GM12874 (cell line): Measurements from ENCODE around the gene FCRL1.

Experiments used
- CTCF ChIP-seq: IDR thresholded peaks from 2 replicates; pipeline ENCODE4 v1.5.1; 2011; ENCODE audit warnings: low read depth, mild to moderate bottlenecking, control low read depth, low read length, moderate library complexity; ENCODE audit not compliant: insufficient read depth

The FCRL1 gene

DNA sequence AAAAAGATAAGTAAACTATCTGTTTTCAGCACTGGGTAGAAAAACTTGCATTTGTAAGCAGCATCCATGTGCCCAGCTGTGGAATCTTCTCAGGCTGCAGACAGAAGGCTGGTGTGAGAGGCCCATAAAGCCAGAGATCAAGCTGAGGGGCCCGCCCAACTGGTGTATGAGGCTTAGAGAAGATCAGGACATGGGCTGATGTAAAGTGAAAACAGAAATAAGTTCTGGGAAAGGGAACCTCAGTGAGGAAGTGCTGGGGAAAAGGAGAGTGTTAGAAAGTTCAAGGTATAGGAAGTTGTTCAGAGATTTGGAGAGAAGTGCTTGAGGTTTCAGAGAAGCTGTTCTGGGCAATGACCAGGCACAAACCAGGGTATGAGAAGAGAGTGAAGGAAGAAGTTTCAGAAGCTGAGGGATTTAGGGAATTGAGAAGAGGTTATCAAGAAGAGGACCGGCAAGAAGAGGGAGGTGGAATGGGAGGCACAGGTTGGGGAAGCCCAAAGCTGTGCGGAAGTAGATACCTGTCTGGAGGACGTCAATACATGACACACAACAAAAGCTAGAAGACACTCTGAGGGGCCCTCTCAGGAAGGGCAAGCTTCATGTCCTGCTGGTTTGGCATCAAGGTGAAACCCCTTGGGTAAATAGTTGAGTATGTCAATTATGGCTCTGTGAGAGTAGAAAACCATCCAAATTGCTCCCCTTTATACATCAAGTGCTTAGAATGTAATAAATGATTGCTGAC is 24.3 kb upstream of the FCRL1 start:
- no peak for TF ChIP-seq CTCF

DNA sequence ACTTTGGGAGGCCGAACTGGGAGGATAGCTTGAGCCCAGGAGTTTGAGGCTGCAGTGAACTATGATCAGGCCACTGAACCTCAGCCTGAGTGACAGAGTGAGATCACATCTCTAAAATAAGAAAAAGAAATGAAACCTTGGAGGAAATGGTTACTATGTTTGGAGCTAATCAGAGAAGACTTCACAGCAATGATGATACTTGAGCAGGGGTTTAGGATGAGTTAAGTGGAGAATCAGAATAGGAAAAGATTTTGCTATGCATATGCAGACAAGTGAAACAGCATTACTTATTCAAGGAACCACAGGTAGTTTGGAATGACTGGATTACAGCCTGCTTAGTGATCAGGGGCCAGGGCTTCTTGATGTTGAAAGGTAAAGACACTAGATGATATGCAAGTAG is 23.0 kb upstream of the FCRL1 start:
- no peak for TF ChIP-seq CTCF

- TF ChIP-seq CTCF: no peak
Observed at GRCh38 chr1:157841708-157842107, 21.8 kb upstream of the FCRL1 start, which contains the start of gene CD5L. CD5L (minus strand) TSS chr1:157841808; CDS start chr1:157841701, 107 bp downstream.

DNA sequence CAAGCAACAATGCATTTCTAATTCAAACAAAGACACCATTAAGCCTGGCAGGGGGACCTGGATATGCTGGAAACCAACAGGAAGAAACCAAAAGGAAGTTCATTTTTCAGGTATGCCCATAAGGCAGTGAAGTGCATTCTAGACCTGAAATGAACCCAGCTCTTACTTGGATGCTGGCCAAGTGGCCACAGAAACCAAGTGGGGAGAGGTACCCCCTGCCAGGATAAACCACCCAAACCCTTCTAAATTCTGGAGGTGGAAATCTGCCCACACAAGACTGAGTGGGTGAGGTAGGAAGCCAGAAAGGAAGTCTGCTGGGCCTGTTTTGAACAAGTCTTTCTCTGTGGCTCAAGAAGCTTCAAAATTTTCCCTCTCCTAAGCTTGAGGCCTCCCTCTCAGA is 19.0 kb upstream of the FCRL1 start:
- TF ChIP-seq CTCF: no peak

DNA sequence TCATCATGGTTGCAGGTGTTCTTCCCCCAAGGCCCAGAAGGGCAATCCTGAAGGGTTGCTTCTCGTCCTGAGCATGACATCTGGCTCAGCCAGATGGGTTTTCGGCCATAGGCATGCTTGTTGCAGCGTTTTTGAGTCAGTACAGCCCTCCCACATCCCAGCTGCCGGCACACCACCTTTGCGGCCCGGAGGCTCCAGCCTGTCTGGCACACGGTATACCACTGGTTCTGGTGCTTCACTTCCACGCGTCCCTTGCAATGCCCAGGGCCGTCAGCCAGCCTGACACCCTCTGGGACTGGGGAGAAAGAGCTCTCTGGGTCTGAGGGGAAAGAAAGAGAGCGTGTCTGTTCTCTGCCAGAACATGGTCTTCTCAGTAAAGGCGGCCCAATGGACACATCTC is 14.5 kb upstream of the FCRL1 start:
- no peak for TF ChIP-seq CTCF

DNA sequence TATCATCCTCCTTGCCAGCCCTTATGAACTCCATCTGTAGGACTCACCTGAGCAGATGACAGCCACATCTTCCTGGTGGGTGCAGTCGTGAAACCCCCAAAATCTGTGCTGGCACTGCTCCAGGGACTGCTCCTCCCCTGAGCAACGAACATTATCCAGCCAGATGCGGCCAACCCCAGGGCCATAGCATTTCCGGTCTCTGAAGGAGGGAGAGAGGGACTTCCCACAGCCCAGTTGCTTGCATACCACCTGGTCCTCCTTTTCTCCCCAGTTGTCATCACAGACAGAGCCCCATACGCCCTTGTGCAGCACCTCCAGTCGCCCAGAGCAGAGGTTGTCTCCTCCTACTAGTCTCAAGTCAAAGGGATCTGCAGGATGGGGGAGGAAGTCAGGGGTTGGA is 13.2 kb upstream of the FCRL1 start:
- no peak for TF ChIP-seq CTCF

- no peak for TF ChIP-seq CTCF
Observed at GRCh38 chr1:157831968-157832626, 12.2 kb upstream of the FCRL1 start.
